Activated T-helper 1 cell treated with Interleukin-2 at 50 U/mL for 16 hours (primary cell): ENCODE data around the gene HSD3B1.
"Not testable (repeated sequence)": the region's sequence is repeated elsewhere in the genome, so short reads cannot be mapped to it uniquely, and the experiment has no call there.

Source experiments
- DNase-seq: peaks from one replicate; pipeline ENCODE4 v3.0.0-alpha.2; 2020; ENCODE audit warnings: low read depth

The HSD3B1 gene

DNA sequence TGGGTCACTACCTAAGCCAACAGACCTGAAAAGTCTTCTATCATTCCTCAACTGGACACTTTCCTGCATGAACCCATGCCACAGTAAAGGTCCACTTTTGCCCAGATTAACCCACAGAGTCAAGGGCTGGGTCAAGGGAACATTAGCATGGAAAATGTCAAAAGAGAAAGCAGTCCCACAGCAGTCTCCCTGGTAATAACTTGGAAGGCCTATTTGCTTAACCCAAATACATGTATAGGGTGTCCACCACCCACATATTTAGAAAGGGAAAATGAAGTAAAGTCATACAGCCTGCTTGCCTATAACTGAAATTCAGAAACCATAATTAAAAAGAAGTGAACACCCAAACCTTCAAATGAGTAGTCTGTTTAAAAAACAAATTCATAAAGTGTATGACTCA is 16.1 kb upstream of the HSD3B1 start:
- no peak for DNase-seq

DNA sequence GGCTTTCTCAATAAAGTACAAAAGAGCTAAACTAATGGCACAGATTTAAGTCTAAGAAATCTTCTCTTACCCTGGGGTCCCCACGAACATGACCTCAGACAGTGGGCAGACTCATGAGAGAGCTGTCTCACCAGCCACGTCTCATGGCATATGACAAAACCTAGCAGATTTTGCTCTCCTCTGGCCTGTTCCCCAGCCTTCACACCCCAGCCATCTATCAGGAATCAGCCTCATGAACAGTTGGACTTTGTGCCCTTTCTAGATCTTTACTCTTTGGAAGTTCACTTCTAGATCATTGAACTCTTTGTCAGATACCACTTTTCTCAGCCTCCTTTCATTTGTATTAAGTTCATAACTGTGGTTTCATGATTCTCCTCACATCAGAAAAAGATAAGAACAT is 14.2 kb upstream of the HSD3B1 start:
- DNase-seq: no peak

DNA sequence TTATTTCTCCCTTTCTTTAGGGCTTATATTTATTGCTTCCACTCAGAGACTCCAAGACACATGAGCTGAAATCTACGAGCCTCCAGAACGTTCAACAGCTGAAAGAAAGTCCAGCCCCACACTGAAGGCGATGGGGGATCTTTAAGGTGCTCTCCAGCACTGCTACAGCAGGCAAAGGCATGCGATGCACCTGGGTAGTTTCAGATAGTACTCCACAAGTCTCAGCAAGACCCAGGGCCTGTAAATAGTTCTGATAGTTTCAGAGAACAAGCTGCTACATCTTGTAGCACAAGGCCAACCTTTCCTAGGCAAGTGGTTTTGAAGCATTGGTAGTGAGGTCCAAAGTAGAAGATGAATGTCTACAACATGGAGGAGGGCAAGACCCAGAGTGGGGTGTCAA is 2.2 kb upstream of the HSD3B1 start:
- DNase-seq: no peak

DNA sequence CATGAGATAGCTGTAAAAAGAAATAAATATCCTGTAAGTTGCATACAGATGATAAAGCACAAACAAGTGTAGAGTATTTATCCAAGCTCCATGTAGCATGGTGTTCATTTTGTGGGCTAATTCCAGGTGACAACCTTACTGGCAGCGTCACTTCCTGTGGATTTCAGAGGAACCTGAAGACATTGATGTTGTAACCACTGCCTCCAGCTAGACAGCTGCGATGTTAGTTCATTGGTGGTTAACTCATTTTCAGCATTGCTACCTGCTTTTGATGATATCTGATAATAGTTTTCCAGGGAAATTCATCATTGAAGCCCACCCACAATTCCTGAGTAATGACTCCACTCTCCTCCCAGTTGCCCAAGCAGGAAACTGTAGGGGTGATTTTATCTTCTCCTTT is 3.0 kb downstream of the HSD3B1 start:
- no peak for DNase-seq

DNA sequence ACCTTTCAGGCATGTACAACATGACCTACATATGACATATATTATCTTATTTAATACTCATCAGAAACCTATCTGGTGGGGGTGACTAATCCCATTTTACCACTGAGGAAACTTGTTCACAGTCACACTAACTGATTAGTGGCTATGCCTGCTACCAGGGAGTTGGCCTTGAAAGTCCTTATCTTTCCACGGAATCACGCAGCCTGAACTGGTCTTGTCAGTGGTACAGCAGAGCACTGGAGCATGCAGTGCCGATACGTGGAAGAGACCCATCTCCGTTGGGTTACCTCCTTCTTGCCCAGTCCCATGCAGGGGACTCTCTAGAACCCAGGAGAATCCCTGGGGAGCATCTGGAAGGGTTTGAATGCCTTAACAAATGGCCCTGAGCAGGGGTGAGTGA is 8.2 kb downstream of the HSD3B1 start:
- no peak for DNase-seq

DNA sequence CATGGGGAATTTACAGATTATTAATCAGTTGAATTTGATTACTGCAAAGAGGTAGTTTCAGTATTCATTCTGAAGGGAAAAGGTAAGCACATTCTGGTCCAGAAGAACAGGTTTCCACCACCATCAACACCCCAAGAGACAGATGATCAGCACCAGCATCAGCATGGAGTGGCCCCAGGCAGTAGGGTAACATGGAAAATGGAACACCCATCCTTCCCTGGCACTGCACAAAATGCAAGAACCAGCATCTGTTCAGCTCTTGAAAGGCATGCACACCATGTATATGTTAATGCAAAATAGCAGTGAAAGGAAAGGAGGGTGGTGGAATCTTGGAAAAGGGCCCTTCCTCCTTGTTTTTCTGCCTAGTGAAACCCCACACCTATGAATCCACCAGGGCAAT is 9.2 kb downstream of the HSD3B1 start:
- no peak for DNase-seq

DNA sequence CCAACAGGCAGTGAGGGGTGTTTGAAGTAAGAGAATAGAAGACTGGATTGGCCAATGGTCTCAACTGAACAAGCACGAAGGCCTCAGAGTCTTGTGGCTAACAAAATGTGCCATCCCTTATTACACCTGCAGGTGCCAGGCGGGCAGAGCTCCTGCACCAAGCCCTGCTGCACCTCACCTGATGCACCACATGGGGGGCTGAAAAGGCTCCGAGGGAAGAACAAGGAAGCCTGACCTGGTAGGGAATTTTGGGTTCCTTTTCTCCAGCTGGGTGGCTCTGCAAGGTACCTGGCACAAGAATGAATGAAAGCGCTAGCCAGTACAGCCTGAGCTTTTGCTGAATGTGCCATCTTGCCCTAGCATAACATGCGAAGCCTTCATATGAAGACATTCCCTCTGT is 9.7 kb downstream of the HSD3B1 start:
- no peak for DNase-seq

DNA sequence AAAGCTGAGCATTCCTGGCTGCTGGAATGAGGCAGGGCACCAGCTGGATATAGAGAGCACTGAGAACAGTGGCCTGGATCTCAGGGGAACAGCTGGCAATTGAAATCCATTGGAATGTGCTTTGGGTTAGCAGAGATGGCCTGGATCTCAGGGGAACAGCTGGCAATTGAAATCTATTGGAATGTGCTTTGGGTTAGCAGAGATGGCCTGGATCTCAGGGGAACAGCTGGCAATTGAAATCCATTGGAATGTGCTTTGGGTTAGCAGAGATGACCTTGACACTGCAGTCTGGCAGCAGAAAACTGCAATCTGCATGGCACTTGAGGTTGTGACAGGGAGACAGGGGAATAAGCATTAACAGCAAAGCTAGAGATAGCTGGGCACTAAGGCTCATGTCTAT is 10.7 kb downstream of the HSD3B1 start:
- not testable (repeated sequence) for DNase-seq

DNA sequence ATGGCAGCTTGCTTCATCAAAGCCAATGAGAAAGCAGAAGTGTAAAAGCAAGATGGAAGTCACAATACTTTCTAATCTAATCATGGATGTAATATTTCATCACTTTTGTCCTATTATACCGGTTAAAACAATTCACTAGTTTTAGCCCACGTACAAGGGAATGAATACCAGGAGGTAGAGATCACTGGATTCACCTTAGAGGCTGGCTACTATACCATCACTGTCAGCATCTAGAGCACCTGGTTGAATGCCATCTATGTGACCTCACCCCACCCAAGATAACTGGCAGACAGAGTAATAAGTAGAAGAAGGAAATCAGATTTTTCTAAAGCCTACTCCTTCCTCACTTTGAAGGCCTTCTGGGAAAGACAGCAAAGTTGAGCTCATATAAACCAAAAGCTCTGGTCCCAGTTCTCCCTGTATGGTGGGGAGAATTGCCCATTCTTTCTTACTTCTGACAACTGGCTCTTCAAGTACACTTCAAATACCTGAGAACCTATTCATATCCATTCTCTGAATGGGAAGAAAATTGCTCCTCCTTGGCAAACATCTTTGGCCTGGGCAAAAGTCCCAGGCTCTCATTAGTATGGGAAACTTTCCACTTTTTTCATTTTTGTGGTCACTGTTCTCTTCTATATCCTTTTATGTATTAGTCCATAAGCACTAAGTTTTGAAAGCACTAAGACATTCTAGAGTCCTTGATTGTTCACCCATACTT is 24.8 kb downstream of the HSD3B1 start:
- DNase-seq: no peak

DNA sequence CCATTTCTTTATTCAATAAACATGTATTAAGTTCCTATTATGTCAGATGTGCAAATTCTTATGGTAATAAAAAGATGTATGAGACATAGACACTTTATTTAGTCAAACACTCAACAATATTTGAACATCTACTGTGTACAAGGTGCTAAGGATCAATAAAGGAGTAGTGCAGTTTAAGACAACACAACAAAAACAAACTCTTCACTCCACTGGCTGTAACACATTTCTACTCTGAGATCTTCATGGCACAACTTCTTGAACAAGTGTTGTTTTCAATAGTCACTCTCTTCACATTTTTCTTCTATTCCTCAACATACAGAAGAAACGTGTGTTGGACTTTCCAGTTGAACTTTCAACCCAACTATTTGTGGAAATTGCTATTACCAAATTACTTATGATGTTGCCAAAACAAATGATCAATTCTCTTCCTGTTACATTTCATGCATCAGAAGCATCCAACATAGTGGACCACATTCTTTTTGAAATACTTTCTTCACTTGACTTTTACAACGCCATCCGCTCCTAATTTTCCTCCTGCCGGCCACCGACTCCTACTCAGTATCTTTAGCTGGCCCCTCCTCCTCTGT is 25.4 kb downstream of the HSD3B1 start:
- no peak for DNase-seq

DNA sequence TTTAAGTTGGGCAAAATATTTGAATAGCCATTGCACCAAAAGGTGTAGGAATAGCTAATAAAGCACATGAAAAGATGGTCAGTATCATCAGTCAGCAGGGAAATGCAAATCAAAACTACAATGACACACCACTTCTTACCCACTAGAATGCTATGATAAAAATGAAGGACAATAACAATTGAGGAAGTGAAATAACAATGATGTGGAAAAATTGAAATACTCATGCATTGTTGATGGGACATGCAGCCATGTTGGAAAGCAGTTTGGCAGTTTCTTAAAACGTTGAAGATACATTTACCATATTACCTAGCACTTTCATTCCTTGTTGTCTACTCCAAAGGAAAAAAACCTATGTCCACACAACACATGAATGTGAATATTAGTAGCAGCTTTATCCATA is 28.4 kb downstream of the HSD3B1 start:
- DNase-seq: no peak

DNA sequence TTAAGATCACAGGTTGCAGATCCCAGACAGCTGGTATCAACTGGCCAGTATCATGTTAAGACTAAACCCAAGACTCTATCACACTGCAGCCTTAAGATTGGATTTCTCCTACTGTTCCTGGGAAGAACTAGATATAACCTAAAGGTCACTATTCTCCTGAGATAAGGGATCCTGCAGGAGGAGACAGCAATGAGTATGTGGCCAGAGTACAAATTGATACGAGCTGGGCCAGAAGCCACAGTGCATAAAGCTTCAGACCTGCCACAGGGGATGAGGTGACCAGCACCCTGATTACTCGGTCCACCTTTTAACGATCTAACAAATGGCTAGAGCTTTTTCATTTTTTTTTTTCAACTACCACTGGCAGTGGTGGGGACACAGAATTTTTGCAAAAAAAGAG is 31.0 kb downstream of the HSD3B1 start:
- DNase-seq: no peak

DNA sequence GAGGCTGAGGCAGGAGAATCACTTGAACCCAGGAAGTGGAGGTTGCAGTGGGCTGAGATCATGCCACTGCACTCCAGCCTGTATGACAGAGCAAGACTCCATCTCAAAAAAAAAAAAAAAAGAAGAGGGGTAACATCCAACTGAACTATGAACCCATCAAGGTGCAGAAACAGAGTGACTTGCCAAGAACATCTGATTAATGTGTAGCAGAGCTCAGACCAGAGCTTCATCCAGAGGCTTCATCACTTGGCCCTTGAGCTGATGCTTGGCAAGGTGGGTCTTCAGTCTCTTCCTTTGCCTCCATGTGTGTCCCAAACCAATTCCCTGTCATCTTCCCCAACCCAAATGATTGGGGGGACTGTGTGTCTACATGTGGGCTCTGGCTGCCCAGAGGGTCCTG is 32.6 kb downstream of the HSD3B1 start:
- no peak for DNase-seq

DNA sequence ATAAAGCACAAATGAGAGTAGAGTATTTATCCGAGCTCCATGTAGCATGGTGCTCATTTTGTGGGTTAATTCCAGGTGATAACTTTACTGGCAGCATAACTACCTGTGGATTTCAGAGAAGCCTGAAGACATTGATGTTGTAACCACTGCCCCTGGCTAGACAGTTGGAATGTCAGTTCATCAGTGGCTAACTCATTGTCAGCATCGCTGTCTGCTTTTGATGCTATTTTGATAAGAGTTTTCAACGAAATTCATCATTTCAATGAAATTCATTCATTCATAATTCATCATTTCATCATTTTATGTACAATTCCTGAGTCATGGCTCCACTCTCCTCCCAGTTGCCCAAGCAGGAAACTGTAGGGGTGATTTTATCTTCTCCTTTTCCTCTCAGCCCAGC is 34.4 kb downstream of the HSD3B1 start:
- DNase-seq: no peak

DNA sequence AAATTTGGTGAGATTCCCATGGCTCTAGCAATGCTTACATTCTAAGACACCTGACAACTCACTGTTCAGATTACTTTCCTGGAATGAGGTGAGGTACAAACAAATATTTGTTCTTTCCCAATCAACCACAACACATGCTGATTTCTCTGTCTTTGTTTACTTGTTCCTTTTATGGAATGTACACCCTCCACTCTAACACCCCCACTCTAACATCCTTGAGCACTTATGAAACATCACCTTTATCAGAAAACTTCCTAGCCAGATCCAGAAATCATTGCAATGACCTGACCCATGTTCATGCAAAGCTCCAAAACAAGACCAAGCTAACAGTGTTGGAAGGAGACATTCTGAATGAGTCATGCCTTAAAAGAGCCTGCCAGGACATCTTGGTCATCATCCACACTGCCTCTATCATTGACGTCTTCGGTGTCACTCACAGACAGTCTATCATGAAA is 35.5 kb downstream of the HSD3B1 start:
- no peak for DNase-seq

DNA sequence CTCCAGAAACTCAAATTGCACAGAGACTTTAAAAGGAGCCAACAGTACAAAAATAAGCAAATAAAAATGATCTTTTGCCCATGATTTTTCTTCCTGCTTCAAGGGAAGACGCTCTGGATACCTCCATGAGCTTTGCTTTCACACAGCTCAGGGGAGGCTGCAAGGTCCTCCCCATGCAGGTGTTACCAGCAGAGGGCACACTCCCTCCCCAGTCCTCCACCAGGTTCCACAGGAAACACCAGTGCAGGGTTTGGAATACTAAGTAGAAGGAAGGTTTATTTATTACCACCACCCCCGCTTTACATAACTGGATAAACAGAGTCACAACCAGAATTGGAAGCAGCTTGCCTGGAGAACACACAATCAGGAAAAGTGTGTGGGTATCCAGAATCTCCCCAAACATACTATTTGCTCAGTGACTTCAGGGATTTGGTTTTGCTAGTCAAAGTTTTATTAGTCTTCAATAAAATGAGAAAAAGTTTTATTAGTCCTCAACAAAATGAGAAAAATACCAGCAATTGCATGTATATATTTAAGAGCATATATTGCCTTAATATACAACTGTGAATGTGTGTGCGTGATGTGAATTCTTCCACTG is 37.3 kb downstream of the HSD3B1 start:
- DNase-seq: no peak

DNA sequence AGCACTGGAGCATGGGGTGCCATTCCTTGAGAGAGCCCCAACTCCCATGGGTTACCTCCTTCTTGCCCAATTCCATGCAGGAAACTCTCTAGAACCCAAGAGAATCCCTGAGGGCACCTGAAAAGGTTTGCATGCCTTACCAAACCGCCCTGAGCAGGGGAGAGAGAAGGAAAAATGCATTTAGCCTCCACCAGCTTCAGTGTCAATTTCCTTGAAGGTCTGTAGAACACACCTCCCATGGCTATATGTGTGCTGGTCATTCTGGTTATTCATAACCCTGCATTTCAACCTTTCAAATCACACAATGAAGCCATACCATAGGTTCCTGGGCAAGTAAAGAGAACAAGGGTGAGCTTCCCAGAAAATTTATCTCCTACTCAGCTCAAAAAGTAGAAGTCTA is 39.6 kb downstream of the HSD3B1 start:
- no peak for DNase-seq

DNA sequence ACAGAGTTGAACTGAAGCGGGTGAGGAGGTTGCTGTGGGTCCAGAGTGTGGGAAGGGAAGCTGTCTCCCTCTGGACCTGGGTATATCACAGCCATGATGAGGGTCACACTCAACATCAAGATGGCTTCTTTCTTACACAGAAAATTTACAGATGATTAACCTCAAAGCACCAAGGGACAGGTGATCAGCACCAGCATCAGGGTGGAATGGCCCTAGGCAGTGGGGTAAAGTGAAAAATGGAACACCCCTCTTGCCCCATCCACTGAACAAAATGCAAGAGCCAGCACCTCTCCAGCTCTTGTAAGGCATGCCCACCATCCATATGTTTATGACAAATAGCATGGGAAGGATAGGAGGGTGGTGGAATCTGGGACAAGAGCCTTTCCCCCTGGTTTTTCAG is 40.3 kb downstream of the HSD3B1 start:
- no peak for DNase-seq

DNA sequence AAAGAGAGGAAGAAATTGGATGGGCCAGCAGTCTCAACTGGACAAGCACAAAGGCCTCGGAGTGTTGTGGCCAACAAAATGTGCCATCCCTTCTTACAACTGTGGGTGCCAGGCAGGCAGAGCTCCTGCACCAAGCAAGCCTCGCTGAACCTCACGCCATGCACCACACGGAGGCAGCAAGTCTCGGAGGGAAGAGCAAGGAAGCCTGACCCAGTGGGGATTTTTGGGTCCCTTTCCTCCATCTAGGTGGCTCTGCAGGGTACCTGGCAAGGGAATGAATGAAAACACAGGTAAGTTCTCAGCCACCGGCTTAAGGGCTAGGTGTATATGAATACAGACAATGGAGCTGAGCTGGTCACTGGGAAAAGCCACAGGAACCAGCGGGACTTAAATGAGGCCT is 40.8 kb downstream of the HSD3B1 start:
- no peak for DNase-seq

DNA sequence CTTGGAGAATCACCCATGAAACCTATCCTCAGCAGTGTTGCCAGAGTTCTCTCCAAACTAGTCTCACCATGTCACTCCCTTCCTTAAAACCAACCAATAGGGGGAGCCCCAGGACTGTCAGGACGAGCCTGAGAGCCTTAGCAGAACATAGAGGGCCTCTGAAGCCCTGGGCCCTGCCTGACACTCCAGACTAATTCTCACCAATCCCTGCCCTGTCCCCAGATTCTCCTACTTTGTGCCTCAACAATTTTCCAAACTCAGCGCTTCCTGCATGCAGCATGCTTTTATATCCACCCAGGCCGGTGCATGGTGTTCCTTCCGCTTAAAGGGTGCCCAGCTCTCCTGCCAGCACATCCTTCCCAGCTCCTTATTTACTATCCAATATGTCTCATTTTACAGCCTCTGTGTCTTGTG is 42.7 kb downstream of the HSD3B1 start:
- no peak for DNase-seq

DNA sequence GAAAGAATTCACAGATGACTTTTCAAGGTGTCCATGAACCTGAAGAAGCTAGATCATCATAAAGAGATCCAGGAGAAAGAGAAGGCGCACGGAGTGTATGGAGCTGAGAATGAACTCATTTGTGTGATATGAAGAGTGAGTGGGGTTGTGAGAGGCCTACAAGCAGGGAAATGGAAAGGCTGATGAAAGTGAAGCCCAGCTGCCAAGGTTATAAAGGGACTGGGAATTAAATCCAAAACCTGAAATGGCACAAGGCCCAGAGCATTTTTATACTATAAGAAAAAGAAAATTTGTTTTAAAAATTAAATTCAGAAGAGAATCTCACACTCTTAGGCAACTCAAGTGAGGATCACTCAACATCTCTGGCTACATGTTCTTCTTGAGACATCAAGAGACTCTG is 43.4 kb downstream of the HSD3B1 start:
- no peak for DNase-seq

DNA sequence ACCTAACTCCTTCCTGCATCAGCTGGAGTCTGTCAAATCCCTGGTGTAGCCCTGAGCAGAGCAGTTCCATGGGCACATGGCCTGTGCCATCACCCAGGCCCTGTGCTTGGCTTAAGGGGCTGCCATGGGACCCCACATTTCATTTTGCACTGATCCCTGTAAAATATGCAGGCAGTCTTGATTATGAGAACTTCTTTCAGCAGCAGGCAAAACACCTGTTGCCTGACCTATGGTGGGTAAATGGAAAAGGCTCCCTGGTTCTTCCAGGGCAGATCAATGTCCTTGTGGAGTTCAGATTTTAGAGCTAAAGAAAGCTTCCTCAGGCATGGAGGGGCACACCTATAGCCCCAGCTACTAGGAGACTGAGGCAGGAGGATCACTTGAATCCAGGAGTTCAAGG is 44.2 kb downstream of the HSD3B1 start:
- DNase-seq: no peak

DNA sequence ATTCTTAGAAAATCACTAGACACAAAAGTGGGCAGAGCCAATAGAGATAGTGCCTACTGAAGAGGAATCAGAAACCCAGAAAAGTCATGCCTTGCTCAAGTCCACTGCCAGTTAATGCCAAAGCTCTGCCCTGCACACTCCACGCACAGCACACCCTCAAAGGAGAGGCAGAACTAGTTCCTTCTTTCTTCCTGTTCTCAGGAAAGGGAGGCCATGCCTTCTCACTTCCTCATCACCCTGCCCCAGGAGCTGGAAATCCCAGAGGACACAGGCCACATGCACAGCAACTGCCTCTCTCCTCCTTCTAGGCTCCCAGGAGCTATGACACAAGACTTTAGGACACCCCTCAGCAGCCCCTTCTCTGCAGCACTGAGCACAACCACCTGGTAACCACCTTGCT is 45.6 kb downstream of the HSD3B1 start:
- DNase-seq: not testable (repeated sequence)
